Measurements from ENCODE around the gene EPHA1.
"Not testable (repeated sequence)": the region's sequence is repeated elsewhere in the genome, so short reads cannot be mapped to it uniquely, and the experiment has no call there.

The EPHA1 gene

GRCh38 chr7:143429770-143430698 lies 21.4 kb upstream of the EPHA1 start:
- DNase-seq, result no peak

GRCh38 chr7:143426479-143427142 lies 18.0 kb upstream of the EPHA1 start:
- no peak for DNase-seq

- not testable (repeated sequence) for DNase-seq
Measured at GRCh38 chr7:143424476-143424875, 15.8 kb upstream of the EPHA1 start.

- no peak for DNase-seq
Measured at GRCh38 chr7:143422033-143422432, 13.4 kb upstream of the EPHA1 start.

GRCh38 chr7:143420624-143421023 lies 12.0 kb upstream of the EPHA1 start:
- not testable (repeated sequence) for DNase-seq

GRCh38 chr7:143419880-143420279 lies 11.2 kb upstream of the EPHA1 start:
- peak; percentile 62 for DNase-seq

- DNase-seq, result no peak
Measured at GRCh38 chr7:143418681-143419458, 10.2 kb upstream of the EPHA1 start.

GRCh38 chr7:143417734-143418383 lies 9.2 kb upstream of the EPHA1 start:
- DNase-seq, result no peak

- DNase-seq, result peak; percentile 36
Measured at GRCh38 chr7:143416565-143417149, 8.0 kb upstream of the EPHA1 start.

- DNase-seq, result no peak
Measured at GRCh38 chr7:143415742-143416397, 7.2 kb upstream of the EPHA1 start.

- not testable (repeated sequence) for DNase-seq
Measured at GRCh38 chr7:143415209-143415608, 6.6 kb upstream of the EPHA1 start.

GRCh38 chr7:143413123-143413522 lies 4.5 kb upstream of the EPHA1 start:
- DNase-seq, result no peak

- DNase-seq, result no peak
Measured at GRCh38 chr7:143411976-143412708, 3.5 kb upstream of the EPHA1 start.

- DNase-seq, result no peak
Measured at GRCh38 chr7:143410521-143411004, 1.9 kb upstream of the EPHA1 start.

GRCh38 chr7:143408252-143408685 lies 387 bp downstream of the EPHA1 start:
- DNase-seq, result no peak

GRCh38 chr7:143407287-143408251 lies 1.1 kb downstream of the EPHA1 start:
- no peak for DNase-seq

- no peak for DNase-seq
Measured at GRCh38 chr7:143406002-143406357, 2.7 kb downstream of the EPHA1 start.

- peak; percentile 20 for DNase-seq
Measured at GRCh38 chr7:143405173-143406001, 3.3 kb downstream of the EPHA1 start.

- not testable (repeated sequence) for DNase-seq
Measured at GRCh38 chr7:143402233-143402632, 6.4 kb downstream of the EPHA1 start.
